ENCODE results near the gene DEXI. TPM values are rescaled to one million over a fixed set of nuclear protein-coding genes. Genes with fewer than 3 reads are reported as not detected.

Gene DEXI
- total and polyA plus RNA-seq, 9 of the 15 experiments (the other 6 are each of a cell fraction or from before 2014, with no cell fraction given) = 2.9 to 40.1 (median 22.0) TPM

DNA sequence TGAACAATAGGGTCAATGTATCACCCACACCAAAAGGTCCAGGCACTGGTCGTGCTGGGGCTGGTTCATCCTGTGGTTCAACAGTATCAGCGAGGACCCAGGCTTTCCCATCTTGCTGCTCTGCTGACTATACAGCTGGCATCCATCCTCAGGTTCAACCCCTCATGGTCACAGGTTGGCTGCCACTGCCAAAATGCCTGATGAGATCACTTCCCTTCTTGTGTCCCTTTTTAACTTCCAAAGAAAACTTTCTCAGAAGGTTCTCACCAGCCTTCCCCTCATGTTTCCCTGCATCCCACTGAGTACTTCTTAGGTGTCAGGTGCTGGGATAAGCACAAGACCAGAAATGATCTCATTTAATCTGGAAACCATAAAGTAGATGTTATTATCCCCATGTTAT lies 27.8 kb upstream of the DEXI start:
- peaks cover 51% of the 10 kb centered on the region for H3K36me3 ChIP-seq (ENCODE audit: control insufficient read depth, insufficient read depth, low read length)
- ATAC-seq = no peak
- in situ Hi-C loops (cut with MboI) = loop anchor here (25.0 kb wide), 2 partner anchors 567 to 692 kb away; partner anchors contain the start of gene SNN

DNA sequence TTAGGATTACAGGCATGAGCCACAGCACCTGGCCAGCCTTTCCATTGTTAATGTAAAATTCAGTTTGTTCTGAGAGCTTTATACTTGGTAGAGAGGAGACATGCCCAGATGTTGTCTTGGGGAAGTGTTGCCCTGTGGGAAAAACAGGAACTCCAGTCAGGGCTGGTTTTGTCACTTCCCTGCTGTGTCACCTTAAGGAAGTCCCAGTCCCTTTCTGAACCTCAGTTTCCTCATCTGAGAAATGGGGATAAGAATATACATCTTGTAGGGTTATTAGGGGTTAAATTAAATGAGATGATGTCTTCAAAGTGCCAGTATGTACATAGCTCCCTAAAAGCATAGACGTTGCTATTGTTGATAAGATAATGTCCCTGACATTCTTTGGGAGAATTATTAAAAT lies 27.3 kb upstream of the DEXI start:
- ChIA-PET POLR2A (interaction anchor here (1.0 kb wide), 1 partner anchor 286 kb away, joined by 3 read pairs; the partner anchor contains the start of gene SOCS1), CTCF (ENCODE audit: low intra/inter-chr PET ratio) (interaction anchor here (4.7 kb wide), 1 partner anchor 288 kb away, joined by 58 read pairs; the partner anchor contains the start of gene SOCS1)
- Histone ChIP-seq H2AFZ (ENCODE audit: low read depth, low read length) (no peak overlapping the region), H3K4me1 (replicated peaks in 1 of 2; ENCODE audit: control insufficient read depth in 2 of 2, insufficient read depth in 2 of 2, low read length in 2 of 2) (peaks cover 27 to 35% of the 10 kb centered on the region in 2 experiments), H3K9me1 (ENCODE audit: control insufficient read depth, insufficient read depth, low read length) (peaks cover 4% of the 10 kb centered on the region), H3K27ac (ENCODE audit: extremely low read depth, low read depth, low read length) (no peak overlapping the region), H3K36me3 (ENCODE audit: control insufficient read depth, insufficient read depth, low read length) (peaks cover 53% of the 10 kb centered on the region), H4K20me1 (replicated peaks; ENCODE audit: control insufficient read depth, insufficient read depth, low read length) (0 out of 2 replicates have a peak, but pooled peaks cover 6% of the 10 kb centered on the region), H3K9me3 (replicated peaks; ENCODE audit: control insufficient read depth, insufficient read depth, low read depth, low read length) (no peaks in the 10 kb centered on the region), H3K9ac (ENCODE audit: insufficient read depth in 1 of 2, low read depth in 2 of 2, low read length in 2 of 2) (no peak overlapping the region), H3K4me2 (ENCODE audit: insufficient read depth, low read length) (no peak overlapping the region), H3K4me3 (no peak overlapping the region), H3K27me3 (ENCODE audit: control insufficient read depth in 2 of 2, insufficient read depth in 2 of 2, low read length in 2 of 2) (no peaks in the 10 kb centered on the region), H3K79me2 (ENCODE audit: control insufficient read depth, insufficient read depth, low read length) (no peaks in the 10 kb centered on the region; the same call in 2 of the 3 replicates)
- intact Hi-C loops (cut with micrococcal nuclease) (loop anchor here (5.0 kb wide), 1 partner anchor 193 kb away; no protein-coding TSS in a partner anchor), in situ Hi-C loops (cut with MboI) (loop anchor here (5.0 to 25.0 kb wide), 3 partner anchors 393 to 693 kb away; partner anchors contain the start of gene SNN)
- WGBS (ENCODE audit: insufficient coverage, low coverage, missing lambda C conversion rate) = 42% methylated on average over 1 of the region's 1 CpG
- DNase-seq (ENCODE audit: extremely low read depth in 1 of 4, low spot score in 3 of 4) (no peak), FAIRE-seq (no peak), ATAC-seq (no peak)
- BruUV-seq (replicated peaks) = no TSS peak
- no peak for TF ChIP-seq CCAR2 (IDR thresholded peaks at IDR 0.05; ENCODE audit: low read depth, low read length)
- TF ChIP-seq SPI1 (IDR thresholded peaks at IDR 0.05; ENCODE audit: borderline replicate concordance, low read depth, low read length) = peak; percentile 57; the same call in 1 of the 2 replicates
- TF ChIP-seq SMARCA5 (IDR thresholded peaks at IDR 0.05) = peak; percentile 70; the same call in 1 of the 2 replicates
- TF ChIP-seq KDM1A (IDR thresholded peaks at IDR 0.05) = peak in 1 of 2 experiments; percentile 30; a peak in 2 of 4 replicates
- TF ChIP-seq ESRRA (IDR thresholded peaks at IDR 0.05; ENCODE audit: borderline replicate concordance, low read depth) = peak; percentile 41; the same call in 1 of the 2 replicates
- peak; percentile 90 for TF ChIP-seq RBM25 (IDR thresholded peaks at IDR 0.05; ENCODE audit: low read depth, low read length, severe bottlenecking)
- peak; percentile 88 for TF ChIP-seq BCOR (IDR thresholded peaks at IDR 0.05)
- no peak for TF ChIP-seq TEAD2 (tag; IDR thresholded peaks at IDR 0.05)

More for the DNA sequence above, 27.8 kb upstream of the DEXI start:
- CTCF ChIA-PET (ENCODE audit: low intra/inter-chr PET ratio) = interaction anchor here (4.7 kb wide), 1 partner anchor 287 kb away, joined by 58 read pairs; the partner anchor contains the start of gene SOCS1
- Histone ChIP-seq H3K4me2 (ENCODE audit: insufficient read depth, low read length) (no peak overlapping the region), H3K9ac (ENCODE audit: insufficient read depth in 1 of 2, low read depth in 2 of 2, low read length in 2 of 2) (no peak overlapping the region), H3K4me1 (replicated peaks in 1 of 2; ENCODE audit: control insufficient read depth in 2 of 2, insufficient read depth in 2 of 2, low read length in 2 of 2) (peaks cover 27 to 35% of the 10 kb centered on the region in 2 experiments), H3K27me3 (ENCODE audit: control insufficient read depth in 2 of 2, insufficient read depth in 2 of 2, low read length in 2 of 2) (no peaks in the 10 kb centered on the region), H3K4me3 (no peak overlapping the region), H3K79me2 (ENCODE audit: control insufficient read depth, insufficient read depth, low read length) (no peaks in the 10 kb centered on the region), H3K27ac (ENCODE audit: extremely low read depth, low read depth, low read length) (no peak overlapping the region), H2AFZ (ENCODE audit: low read depth, low read length) (no peak overlapping the region), H4K20me1 (replicated peaks; ENCODE audit: control insufficient read depth, insufficient read depth, low read length) (0 out of 2 replicates have a peak, but pooled peaks cover 6% of the 10 kb centered on the region), H3K9me3 (replicated peaks; ENCODE audit: control insufficient read depth, insufficient read depth, low read depth, low read length) (no peaks in the 10 kb centered on the region), H3K9me1 (ENCODE audit: control insufficient read depth, insufficient read depth, low read length) (peaks cover 4% of the 10 kb centered on the region)
- TF ChIP-seq ZNF766 (CRISPR knock-in tag; conservative IDR thresholded peaks at IDR 0.05) = no peak
- no TSS peak for BruUV-seq (replicated peaks)
- POLR2A ChIA-PET = no interaction called here
- 83% methylated on average over 2 of the region's 2 CpGs for WGBS (ENCODE audit: insufficient coverage, low coverage, missing lambda C conversion rate)
- intact Hi-C loops (cut with micrococcal nuclease) = loop anchor here (5.0 kb wide), 1 partner anchor 192 kb away; no protein-coding TSS in a partner anchor
- no peak for DNase-seq (ENCODE audit: extremely low read depth in 1 of 4, low spot score in 3 of 4)
- no peak for FAIRE-seq

Measured in K562 (cell line).